ENCODE measurements around the gene WDR74. TPM values are rescaled to one million over a fixed set of nuclear protein-coding genes. Genes with fewer than 3 reads are reported as not detected.

WDR74 gene
- total and polyA plus RNA-seq, 9 of the 15 experiments (the other 6 are each of a cell fraction or from before 2014, with no cell fraction given) = 32.7 to 210 (median 114) TPM

DNA sequence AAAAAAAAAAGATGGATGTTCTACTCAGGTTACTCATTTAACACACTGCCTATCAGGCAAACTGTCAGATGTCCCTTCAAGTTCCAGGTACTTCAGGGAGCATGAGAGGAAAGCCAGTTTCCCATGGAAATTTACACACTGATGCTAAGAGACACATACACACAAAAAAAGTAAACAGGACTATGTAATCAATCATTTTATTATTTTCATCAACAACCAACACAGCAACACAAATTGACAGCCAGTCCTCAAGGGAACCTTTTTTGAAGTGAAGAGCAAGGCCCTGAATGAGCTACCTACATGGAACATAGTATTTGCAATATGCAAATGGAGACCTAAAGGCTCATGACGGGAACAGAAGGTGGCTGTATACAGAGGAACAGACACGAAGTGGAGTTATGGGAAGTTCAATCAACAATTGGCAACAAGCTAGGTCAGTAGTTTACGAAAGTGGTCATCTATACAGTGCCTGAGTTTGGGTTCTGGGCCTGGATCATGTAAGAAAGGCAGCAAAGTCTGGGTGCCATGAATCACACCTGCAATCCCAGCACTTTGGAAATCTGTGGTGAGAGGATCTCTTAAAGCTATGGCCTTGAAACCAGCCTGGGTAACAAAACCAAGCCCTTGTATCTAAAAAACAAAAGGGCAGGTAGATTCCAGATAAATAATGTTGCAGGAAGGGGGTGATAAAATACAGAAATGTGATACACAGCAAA is 12.6 kb upstream of the WDR74 start (continued):
- TF ChIP-seq, protein P1, sequence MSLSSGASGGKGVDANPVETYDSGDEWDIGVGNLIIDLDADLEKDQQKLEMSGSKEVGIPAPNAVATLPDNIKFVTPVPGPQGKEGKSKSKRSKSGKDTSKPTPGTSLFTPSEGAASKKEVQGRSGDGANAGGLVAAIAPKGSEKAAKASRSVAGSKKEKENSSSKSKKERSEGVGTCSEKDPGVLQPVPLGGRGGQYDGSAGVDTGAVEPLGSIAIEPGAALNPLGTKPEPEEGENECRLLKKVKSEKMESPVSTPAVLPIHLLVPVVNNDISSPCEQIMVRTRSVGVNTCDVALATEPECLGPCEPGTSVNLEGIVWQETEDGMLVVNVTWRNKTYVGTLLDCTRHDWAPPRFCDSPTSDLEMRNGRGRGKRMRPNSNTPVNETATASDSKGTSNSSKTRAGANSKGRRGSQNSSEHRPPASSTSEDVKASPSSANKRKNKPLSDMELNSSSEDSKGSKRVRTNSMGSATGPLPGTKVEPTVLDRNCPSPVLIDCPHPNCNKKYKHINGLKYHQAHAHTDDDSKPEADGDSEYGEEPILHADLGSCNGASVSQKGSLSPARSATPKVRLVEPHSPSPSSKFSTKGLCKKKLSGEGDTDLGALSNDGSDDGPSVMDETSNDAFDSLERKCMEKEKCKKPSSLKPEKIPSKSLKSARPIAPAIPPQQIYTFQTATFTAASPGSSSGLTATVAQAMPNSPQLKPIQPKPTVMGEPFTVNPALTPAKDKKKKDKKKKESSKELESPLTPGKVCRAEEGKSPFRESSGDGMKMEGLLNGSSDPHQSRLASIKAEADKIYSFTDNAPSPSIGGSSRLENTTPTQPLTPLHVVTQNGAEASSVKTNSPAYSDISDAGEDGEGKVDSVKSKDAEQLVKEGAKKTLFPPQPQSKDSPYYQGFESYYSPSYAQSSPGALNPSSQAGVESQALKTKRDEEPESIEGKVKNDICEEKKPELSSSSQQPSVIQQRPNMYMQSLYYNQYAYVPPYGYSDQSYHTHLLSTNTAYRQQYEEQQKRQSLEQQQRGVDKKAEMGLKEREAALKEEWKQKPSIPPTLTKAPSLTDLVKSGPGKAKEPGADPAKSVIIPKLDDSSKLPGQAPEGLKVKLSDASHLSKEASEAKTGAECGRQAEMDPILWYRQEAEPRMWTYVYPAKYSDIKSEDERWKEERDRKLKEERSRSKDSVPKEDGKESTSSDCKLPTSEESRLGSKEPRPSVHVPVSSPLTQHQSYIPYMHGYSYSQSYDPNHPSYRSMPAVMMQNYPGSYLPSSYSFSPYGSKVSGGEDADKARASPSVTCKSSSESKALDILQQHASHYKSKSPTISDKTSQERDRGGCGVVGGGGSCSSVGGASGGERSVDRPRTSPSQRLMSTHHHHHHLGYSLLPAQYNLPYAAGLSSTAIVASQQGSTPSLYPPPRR (CRISPR knock-in tag; IDR thresholded peaks at IDR 0.05; ENCODE audit: borderline replicate concordance) = no peak
- TF ChIP-seq, protein P2, sequence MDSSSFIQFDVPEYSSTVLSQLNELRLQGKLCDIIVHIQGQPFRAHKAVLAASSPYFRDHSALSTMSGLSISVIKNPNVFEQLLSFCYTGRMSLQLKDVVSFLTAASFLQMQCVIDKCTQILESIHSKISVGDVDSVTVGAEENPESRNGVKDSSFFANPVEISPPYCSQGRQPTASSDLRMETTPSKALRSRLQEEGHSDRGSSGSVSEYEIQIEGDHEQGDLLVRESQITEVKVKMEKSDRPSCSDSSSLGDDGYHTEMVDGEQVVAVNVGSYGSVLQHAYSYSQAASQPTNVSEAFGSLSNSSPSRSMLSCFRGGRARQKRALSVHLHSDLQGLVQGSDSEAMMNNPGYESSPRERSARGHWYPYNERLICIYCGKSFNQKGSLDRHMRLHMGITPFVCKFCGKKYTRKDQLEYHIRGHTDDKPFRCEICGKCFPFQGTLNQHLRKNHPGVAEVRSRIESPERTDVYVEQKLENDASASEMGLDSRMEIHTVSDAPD (CRISPR knock-in tag; IDR thresholded peaks at IDR 0.05) = no peak
- TF ChIP-seq CSDE1 (IDR thresholded peaks at IDR 0.05) (0 out of 4 replicates have a peak, but pooled peaks of 1 of the 2 experiments have one; percentile 25), SP1 (CRISPR knock-in tag; IDR thresholded peaks at IDR 0.05) (peak; percentile 32), ETS2 (tag; IDR thresholded peaks at IDR 0.05; ENCODE audit: borderline replicate concordance, poor library complexity, severe bottlenecking) (no peak), FOSL1 (tag; conservative IDR thresholded peaks at IDR 0.05) (no peak), ZBTB1 (CRISPR knock-in tag; IDR thresholded peaks at IDR 0.05; ENCODE audit: borderline replicate concordance, low read depth) (0 out of 2 replicates have a peak, but pooled peaks have one; percentile 18), ZNF274 (IDR thresholded peaks at IDR 0.05; ENCODE audit: borderline replicate concordance, low read depth, low read length) (0 out of 2 replicates have a peak, but pooled peaks have one; percentile 22), POLR2G (IDR thresholded peaks at IDR 0.05; ENCODE audit: low read depth, low read length) (0 out of 2 replicates have a peak, but pooled peaks have one; percentile 13), SRSF3 (IDR thresholded peaks at IDR 0.05; ENCODE audit: insufficient read depth, low read length) (no peak), POLR2AphosphoS5 (IDR thresholded peaks at IDR 0.05; ENCODE audit: control insufficient read depth, insufficient read depth, low read depth, low read length) (peak; percentile 53), CBX2 (IDR thresholded peaks at IDR 0.05; ENCODE audit: insufficient read depth, low read length, poor library complexity, severe bottlenecking) (no peak), GTF2E2 (tag; IDR thresholded peaks at IDR 0.05) (no peak)
- TF ChIP-seq, protein P3, sequence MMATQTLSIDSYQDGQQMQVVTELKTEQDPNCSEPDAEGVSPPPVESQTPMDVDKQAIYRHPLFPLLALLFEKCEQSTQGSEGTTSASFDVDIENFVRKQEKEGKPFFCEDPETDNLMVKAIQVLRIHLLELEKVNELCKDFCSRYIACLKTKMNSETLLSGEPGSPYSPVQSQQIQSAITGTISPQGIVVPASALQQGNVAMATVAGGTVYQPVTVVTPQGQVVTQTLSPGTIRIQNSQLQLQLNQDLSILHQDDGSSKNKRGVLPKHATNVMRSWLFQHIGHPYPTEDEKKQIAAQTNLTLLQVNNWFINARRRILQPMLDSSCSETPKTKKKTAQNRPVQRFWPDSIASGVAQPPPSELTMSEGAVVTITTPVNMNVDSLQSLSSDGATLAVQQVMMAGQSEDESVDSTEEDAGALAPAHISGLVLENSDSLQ (IDR thresholded peaks at IDR 0.05) = peak; percentile 67
- TF ChIP-seq, protein P4, sequence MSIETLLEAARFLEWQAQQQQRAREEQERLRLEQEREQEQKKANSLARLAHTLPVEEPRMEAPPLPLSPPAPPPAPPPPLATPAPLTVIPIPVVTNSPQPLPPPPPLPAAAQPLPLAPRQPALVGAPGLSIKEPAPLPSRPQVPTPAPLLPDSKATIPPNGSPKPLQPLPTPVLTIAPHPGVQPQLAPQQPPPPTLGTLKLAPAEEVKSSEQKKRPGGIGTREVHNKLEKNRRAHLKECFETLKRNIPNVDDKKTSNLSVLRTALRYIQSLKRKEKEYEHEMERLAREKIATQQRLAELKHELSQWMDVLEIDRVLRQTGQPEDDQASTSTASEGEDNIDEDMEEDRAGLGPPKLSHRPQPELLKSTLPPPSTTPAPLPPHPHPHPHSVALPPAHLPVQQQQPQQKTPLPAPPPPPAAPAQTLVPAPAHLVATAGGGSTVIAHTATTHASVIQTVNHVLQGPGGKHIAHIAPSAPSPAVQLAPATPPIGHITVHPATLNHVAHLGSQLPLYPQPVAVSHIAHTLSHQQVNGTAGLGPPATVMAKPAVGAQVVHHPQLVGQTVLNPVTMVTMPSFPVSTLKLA (conservative IDR thresholded peaks at IDR 0.05) = 0 out of 4 replicates have a peak, but pooled peaks of 1 of the 2 experiments have one; percentile 12
- TF ChIP-seq, protein P5, sequence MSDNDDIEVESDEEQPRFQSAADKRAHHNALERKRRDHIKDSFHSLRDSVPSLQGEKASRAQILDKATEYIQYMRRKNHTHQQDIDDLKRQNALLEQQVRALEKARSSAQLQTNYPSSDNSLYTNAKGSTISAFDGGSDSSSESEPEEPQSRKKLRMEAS (CRISPR knock-in tag; IDR thresholded peaks at IDR 0.05) = no peak

All from K562 (cell line).